ENCODE results near the gene ARF1. TPM values are rescaled to one million over a fixed set of nuclear protein-coding genes. Genes with fewer than 3 reads are reported as not detected.

The ARF1 gene
- total RNA-seq, 2 donors from 2014 or later: 327 to 369 TPM

DNA sequence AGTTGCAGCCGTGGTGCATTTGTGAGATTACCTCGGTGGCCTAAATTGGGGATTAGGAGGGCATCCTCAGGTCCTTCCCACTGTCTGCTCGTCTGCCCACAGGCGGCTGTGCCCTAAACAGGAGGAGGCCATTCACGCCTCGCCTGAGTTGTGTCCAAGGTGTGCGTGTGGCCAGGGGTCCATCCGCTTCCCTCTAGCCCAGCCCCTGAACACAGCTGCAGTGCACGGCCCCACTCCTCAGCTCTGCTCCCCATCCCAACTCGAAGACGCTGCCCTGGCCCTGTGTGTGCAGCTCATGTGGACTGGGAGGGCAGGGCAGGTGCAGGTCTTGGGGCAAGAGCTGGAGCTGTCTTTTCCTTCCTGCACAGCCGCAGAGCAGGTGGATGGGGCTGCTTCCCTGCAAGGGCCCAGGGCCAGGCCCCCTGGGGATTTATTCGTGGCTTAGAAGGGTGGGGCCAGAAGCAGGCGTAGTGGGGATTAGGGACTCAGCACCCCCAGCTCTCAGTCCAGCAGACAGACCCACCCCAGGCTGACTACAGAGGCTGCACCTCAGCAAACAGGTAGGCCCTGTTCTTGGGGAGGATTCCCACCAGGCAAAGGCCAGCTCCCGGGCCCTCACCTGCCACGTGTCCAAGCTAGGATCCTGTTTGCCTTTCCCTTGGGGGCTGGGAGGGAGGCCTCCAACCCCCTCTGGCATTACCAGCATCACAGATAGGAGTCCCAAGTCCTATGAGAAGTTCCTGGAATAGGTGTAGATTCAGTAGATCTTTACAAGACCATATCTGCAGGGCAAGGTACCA, 61.9 kb downstream of the ARF1 start:
- Mint-ChIP-seq H3K36me3 (ENCODE audit: insufficient read depth in 2 of 2) (peaks cover 3% of the 10 kb centered on the region in 2 donors), H3K9me3 (no peaks in the 10 kb centered on the region), H3K27me3 (ENCODE audit: low read depth) (no peaks in the 10 kb centered on the region), H3K27ac (no peak overlapping the region), H3K4me1 (ENCODE audit: low read depth) (peaks cover 35% of the 10 kb centered on the region), H3K4me3 (no peak overlapping the region)
- DNase-seq: no peak
- no peak for ATAC-seq (replicated peaks in 1 of 2)

DNA sequence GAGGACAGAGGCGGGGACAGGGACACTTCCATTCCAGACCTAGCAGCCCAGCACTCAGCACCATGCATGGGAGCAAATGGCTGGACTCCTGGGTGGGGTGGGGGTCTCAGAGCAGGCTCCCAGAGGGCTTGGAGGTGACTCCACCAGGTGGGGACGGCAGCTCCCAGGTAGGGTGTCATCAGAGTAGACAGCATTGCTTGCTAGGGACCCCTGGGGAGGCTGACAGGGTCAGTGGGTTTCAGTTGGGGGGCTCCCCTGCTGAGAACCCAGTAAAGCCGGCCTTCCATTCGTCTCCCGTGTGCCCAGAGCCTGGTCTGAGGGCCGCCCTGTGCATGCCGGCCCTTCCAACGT, 62.5 kb downstream of the ARF1 start:
- no peaks in the 10 kb centered on the region for H3K9me3 Mint-ChIP-seq
- H3K27me3 Mint-ChIP-seq (ENCODE audit: low read depth): no peaks in the 10 kb centered on the region
- ATAC-seq (replicated peaks in 1 of 2) (no peak), DNase-seq (no peak)
- no peak overlapping the region for H3K27ac Mint-ChIP-seq
- H3K4me3 Mint-ChIP-seq: no peak overlapping the region
- peaks cover 3% of the 10 kb centered on the region in 2 donors for H3K36me3 Mint-ChIP-seq (ENCODE audit: insufficient read depth in 2 of 2)
- peaks cover 35% of the 10 kb centered on the region for H3K4me1 Mint-ChIP-seq (ENCODE audit: low read depth)

DNA sequence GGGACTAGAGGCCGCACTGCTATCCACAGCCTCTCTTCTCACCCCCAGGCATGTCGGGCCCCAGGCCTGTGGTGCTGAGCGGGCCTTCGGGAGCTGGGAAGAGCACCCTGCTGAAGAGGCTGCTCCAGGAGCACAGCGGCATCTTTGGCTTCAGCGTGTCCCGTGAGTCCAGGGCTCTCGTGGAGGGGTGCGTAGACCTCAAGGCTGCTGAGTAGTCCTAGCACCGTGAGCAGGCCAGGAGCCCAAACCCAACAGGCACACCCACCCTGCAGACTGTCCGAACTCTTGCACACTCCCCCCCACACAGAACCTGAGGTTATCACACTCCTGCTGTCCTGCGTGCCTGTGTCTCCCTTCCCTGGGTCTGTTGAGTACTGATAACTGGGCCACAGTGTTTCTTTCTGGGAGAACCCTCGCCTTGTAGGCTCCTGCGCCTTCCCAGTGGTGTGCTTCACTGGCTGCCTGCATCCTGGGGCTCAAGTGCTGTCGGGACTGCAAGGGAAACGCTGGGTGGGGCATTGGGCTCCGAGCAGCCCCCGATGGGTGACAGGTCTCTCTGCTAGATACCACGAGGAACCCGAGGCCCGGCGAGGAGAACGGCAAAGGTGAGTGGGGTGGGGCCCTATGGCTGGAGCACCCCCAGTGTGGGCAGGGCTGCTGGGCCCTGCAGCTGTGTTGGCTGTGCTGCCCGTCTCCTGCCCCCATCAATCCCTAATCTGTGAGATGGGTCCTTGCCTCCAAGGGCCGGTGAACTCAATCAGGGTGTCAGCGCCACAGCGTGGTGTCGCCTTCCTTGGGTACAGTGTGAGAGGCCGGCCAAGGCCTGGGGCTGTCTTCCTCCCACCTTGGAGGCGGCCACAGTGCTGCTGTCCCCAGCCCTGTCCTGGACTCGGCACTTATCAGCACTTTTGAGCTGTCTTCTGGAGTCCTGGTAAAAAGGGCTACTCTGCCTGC, 63.2 kb downstream of the ARF1 start:
- H3K4me3 Mint-ChIP-seq: no peak overlapping the region
- ATAC-seq (replicated peaks in 1 of 2): no peak
- H3K36me3 Mint-ChIP-seq (ENCODE audit: insufficient read depth in 2 of 2): peaks cover 2 to 3% of the 10 kb centered on the region in 2 donors
- peaks cover 35% of the 10 kb centered on the region for H3K4me1 Mint-ChIP-seq (ENCODE audit: low read depth)
- no peaks in the 10 kb centered on the region for H3K27me3 Mint-ChIP-seq (ENCODE audit: low read depth)
- H3K27ac Mint-ChIP-seq: no peak overlapping the region
- DNase-seq: no peak
- no peaks in the 10 kb centered on the region for H3K9me3 Mint-ChIP-seq

DNA sequence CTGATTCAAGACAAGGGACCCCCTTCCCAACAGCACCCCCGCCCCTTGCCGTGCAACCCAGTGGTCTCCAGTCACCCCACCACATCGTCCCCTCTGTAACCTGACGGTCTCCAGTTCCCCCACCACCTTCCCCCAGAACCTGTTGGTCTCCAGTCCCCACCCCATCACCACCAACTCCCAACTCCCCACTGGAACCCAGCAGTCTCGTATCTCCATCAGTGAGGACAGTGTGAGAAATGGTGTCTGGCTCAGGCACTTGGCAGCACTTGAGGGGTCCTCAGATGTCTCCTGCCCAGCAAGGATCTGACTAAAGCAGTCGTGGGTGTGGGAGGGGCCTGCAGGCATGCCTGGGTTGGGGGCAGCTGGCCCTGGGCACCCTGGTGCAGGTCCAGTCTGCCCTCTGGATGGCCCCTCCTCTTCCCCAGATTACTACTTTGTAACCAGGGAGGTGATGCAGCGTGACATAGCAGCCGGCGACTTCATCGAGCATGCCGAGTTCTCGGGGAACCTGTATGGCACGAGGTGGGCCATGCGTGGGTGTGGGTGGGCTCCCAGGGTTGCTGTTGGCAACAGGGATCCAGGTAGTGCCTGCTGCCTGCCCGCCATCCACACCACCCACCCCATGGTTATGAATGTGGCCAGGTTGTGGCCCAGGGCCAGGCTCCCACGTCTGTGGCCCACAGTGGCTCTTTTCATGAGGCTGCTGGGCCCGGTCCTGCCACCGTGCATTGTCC, 64.1 kb downstream of the ARF1 start:
- Mint-ChIP-seq H3K9me3 (no peaks in the 10 kb centered on the region), H3K4me1 (ENCODE audit: low read depth) (peaks cover 28% of the 10 kb centered on the region)

DNA sequence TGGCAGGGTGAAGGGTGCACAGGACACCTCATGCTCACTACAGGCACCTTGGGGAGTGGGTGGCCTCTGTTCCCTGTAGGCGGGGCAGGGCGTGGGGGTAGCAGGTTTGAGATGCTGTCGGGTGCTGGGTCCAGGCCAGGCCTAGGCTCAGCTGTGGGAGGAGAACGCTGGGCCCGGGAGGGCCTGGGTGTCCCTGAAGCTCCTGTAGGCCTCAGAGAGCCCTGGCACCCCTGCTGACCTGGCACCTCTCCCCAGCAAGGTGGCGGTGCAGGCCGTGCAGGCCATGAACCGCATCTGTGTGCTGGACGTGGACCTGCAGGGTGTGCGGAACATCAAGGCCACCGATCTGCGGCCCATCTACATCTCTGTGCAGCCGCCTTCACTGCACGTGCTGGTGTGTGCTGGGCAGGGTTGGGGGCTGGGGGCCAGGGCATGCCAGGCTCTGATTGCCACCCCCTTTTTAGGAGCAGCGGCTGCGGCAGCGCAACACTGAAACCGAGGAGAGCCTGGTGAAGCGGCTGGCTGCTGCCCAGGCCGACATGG, 64.7 kb downstream of the ARF1 start:
- H3K27me3 Mint-ChIP-seq (ENCODE audit: low read depth): no peaks in the 10 kb centered on the region

More for the DNA sequence above, 64.1 kb downstream of the ARF1 start:
- Mint-ChIP-seq H3K4me3 (no peak overlapping the region), H3K36me3 (ENCODE audit: insufficient read depth in 2 of 2) (no peaks in the 10 kb centered on the region), H3K27ac (no peak overlapping the region), H3K27me3 (ENCODE audit: low read depth) (no peaks in the 10 kb centered on the region)
- no peak for DNase-seq
- no peak for ATAC-seq (replicated peaks in 1 of 2)

DNA sequence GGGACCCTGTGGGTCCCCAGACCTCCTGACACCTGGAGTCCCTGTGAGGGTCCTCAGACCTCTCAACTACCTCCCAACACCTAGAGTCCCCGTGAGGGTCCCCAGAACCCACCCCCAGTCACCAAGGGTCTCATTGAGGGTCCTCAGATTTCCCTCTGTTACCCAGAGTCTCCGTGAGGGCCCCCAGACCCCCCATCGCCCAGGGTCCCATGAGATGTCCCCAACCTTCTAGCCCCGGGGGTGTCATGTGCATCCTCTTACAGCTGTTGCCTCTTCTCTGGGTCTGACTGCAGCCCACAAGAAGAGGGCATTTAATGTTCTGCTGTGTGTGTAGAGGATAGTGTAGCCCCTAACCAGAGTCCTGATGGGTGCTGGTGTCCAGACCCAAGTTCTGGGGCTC, 65.3 kb downstream of the ARF1 start:
- no peak for ATAC-seq (replicated peaks in 1 of 2)
- H3K27ac Mint-ChIP-seq: no peak overlapping the region
- no peak for DNase-seq
- H3K4me1 Mint-ChIP-seq (ENCODE audit: low read depth): peaks cover 16% of the 10 kb centered on the region
- H3K36me3 Mint-ChIP-seq (ENCODE audit: insufficient read depth in 2 of 2): no peaks in the 10 kb centered on the region
- H3K9me3 Mint-ChIP-seq: no peaks in the 10 kb centered on the region
- H3K27me3 Mint-ChIP-seq (ENCODE audit: low read depth): no peaks in the 10 kb centered on the region
- no peak overlapping the region for H3K4me3 Mint-ChIP-seq

More for the DNA sequence above, 64.7 kb downstream of the ARF1 start:
- no peak for ATAC-seq (replicated peaks in 1 of 2)
- Mint-ChIP-seq H3K9me3 (no peaks in the 10 kb centered on the region), H3K4me3 (no peak overlapping the region), H3K36me3 (ENCODE audit: insufficient read depth in 2 of 2) (no peaks in the 10 kb centered on the region), H3K4me1 (ENCODE audit: low read depth) (peaks cover 22% of the 10 kb centered on the region), H3K27ac (no peak overlapping the region)
- DNase-seq: no peak

DNA sequence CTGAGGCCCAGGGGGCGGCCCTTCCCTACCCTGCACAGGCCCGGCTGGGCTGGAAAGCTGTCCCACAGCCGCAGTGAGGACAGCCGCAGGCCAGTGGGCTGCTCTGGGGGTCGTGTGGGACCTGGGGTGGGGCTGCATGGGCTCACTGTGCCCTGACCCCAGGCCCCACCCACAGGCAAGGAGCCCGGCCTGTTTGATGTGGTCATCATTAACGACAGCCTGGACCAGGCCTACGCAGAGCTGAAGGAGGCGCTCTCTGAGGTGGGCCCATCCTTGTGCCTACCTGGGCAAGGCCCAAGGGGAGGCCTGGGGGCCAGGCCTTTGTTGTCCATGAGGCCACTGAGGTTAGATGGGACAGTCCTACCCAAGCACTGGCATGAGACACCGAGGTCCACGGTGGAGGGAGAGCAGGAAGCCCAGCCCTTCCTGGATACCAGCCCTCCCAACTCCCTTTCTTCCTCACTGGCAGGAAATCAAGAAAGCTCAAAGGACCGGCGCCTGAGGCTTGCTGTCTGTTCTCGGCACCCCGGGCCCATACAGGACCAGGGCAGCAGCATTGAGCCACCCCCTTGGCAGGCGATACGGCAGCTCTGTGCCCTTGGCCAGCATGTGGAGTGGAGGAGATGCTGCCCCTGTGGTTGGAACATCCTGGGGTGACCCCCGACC, 65.8 kb downstream of the ARF1 start:
- Mint-ChIP-seq H3K27me3 (ENCODE audit: low read depth) (no peaks in the 10 kb centered on the region), H3K4me3 (no peak overlapping the region), H3K9me3 (no peaks in the 10 kb centered on the region), H3K36me3 (ENCODE audit: insufficient read depth in 2 of 2) (no peaks in the 10 kb centered on the region), H3K27ac (no peak overlapping the region), H3K4me1 (ENCODE audit: low read depth) (peaks cover 11% of the 10 kb centered on the region)
- ATAC-seq (replicated peaks in 1 of 2) (no peak), DNase-seq (no peak)

Other genes with a start within 250 kb of the ARF1 start
- gene WNT9A, start 134.8 kb upstream of the ARF1 start, total RNA-seq: under 1 TPM in 1 of 2 donors, not detected in 1; 0.28 TPM
- not detected for gene WNT3A, start 75.7 kb upstream of the ARF1 start, total RNA-seq
- 10 to 100 TPM; 18.2 to 27.3 TPM for gene C1orf35, start 20.6 kb downstream of the ARF1 start, total RNA-seq
- gene MRPL55, start 26.6 kb downstream of the ARF1 start, total RNA-seq: 10 to 100 TPM; 36.1 to 36.7 TPM
- 100 to 1,000 TPM; 130 to 148 TPM for gene GUK1, start 57.6 kb downstream of the ARF1 start, total RNA-seq
- gene GJC2, start 67.2 kb downstream of the ARF1 start, total RNA-seq: under 1 TPM; 0.77 to 0.93 TPM
- gene IBA57, start 83.1 kb downstream of the ARF1 start, total RNA-seq: 1 to 10 TPM; 9.1 TPM
- gene OBSCN, start 125.3 kb downstream of the ARF1 start, total RNA-seq: 10 to 100 TPM; 25.0 to 27.7 TPM